Measurements from ENCODE around the gene RASGRP3. TPM values are rescaled to one million over a fixed set of nuclear protein-coding genes. Genes with fewer than 3 reads are reported as not detected.
A peak's percentile ranks its signal among the peaks of the same experiment; 100 is the strongest.

Gene RASGRP3
- total and polyA plus RNA-seq, 9 of the 15 experiments (the other 6 are each of a cell fraction or from before 2014, with no cell fraction given): 0.18 to 1.7 (median 1.2) TPM

DNA sequence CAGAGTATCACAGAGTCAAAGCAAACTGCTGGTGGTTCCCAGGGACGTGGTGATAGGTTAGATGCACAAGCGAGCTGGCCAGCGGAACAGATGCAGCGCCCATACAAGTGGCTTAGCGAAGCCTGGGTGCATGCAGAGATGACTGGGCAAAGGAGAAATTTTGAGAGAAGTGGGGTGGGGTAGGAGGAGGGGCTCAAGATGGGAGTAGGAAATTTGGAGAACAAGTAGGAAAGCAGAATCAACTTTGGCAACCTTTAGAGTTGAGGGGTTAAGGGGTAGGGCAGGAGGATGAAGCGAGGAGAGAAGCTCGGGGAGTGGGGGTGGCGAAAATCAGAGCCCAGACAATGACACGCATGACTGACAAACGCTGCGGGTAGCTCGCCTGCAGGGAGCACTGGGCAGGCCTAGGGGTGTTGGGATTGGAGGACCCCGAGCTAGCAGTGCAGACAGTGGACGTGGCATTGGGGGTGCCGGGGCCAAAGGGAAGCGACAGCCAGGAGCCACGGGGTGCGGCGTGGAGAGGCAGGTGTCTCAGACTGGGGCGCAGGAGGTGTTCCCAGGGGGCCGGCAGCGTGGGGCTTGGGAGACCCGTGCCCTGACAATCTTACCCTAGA lies 122.2 kb downstream of the RASGRP3 start (continued):
- TF ChIP-seq ARID4B (CRISPR knock-in tag; IDR thresholded peaks at IDR 0.05) (peak; percentile 8; the same call in 1 of the 2 replicates), ADNP (tag; IDR thresholded peaks at IDR 0.05) (no peak), ZNF263 (CRISPR knock-in tag; IDR thresholded peaks at IDR 0.05; ENCODE audit: borderline replicate concordance) (peak; percentile 59), PHF21A (IDR thresholded peaks at IDR 0.05; ENCODE audit: borderline replicate concordance, low read depth) (no peak), ELF2 (CRISPR knock-in tag; IDR thresholded peaks at IDR 0.05) (no peak), COPS2 (conservative IDR thresholded peaks at IDR 0.05) (no peak), ARNT (IDR thresholded peaks at IDR 0.05) (no peak), NFE2 (IDR thresholded peaks at IDR 0.05; ENCODE audit: low read depth) (0 out of 2 replicates have a peak, but pooled peaks have one; percentile 36), RB1 (IDR thresholded peaks at IDR 0.05; ENCODE audit: low read depth) (peak; percentile 6; the same call in 1 of the 2 replicates), HMGN3 (IDR thresholded peaks at IDR 0.05; ENCODE audit: borderline replicate concordance, extremely low read depth, insufficient read length, low read depth, low read length) (no peak), WHSC1 (IDR thresholded peaks at IDR 0.05; ENCODE audit: low read length) (no peak), ARID1B (IDR thresholded peaks at IDR 0.05) (peak; percentile 33), NKRF (IDR thresholded peaks at IDR 0.05; ENCODE audit: borderline replicate concordance) (peak; percentile 85; the same call in 1 of the 2 replicates), SIN3A (IDR thresholded peaks at IDR 0.05; ENCODE audit: borderline replicate concordance in 2 of 2, control insufficient read depth in 1 of 2, low read depth in 2 of 2, low read length in 2 of 2) (peak in 1 of 2 experiments; percentile 20; a peak in 1 of 4 replicates), POLR3A (IDR thresholded peaks at IDR 0.05; ENCODE audit: borderline replicate concordance, extremely low read depth, insufficient read depth, insufficient read length) (no peak), SAP30 (IDR thresholded peaks at IDR 0.05; ENCODE audit: borderline replicate concordance, insufficient read depth, low read depth, low read length, poor library complexity, severe bottlenecking) (peak; percentile 88), TRIM24 (IDR thresholded peaks at IDR 0.05) (0 out of 4 replicates have a peak, but pooled peaks of 1 of the 2 experiments have one; percentile 20), POLR2B (IDR thresholded peaks at IDR 0.05; ENCODE audit: low read depth, partially characterized antibody) (no peak)
- TF ChIP-seq, protein P1, sequence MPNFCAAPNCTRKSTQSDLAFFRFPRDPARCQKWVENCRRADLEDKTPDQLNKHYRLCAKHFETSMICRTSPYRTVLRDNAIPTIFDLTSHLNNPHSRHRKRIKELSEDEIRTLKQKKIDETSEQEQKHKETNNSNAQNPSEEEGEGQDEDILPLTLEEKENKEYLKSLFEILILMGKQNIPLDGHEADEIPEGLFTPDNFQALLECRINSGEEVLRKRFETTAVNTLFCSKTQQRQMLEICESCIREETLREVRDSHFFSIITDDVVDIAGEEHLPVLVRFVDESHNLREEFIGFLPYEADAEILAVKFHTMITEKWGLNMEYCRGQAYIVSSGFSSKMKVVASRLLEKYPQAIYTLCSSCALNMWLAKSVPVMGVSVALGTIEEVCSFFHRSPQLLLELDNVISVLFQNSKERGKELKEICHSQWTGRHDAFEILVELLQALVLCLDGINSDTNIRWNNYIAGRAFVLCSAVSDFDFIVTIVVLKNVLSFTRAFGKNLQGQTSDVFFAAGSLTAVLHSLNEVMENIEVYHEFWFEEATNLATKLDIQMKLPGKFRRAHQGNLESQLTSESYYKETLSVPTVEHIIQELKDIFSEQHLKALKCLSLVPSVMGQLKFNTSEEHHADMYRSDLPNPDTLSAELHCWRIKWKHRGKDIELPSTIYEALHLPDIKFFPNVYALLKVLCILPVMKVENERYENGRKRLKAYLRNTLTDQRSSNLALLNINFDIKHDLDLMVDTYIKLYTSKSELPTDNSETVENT (CRISPR knock-in tag; IDR thresholded peaks at IDR 0.05): 0 out of 2 replicates have a peak, but pooled peaks have one; percentile 12

Measured in K562 (cell line).